ENCODE results near the gene HTRA3.

The HTRA3 gene

DNA sequence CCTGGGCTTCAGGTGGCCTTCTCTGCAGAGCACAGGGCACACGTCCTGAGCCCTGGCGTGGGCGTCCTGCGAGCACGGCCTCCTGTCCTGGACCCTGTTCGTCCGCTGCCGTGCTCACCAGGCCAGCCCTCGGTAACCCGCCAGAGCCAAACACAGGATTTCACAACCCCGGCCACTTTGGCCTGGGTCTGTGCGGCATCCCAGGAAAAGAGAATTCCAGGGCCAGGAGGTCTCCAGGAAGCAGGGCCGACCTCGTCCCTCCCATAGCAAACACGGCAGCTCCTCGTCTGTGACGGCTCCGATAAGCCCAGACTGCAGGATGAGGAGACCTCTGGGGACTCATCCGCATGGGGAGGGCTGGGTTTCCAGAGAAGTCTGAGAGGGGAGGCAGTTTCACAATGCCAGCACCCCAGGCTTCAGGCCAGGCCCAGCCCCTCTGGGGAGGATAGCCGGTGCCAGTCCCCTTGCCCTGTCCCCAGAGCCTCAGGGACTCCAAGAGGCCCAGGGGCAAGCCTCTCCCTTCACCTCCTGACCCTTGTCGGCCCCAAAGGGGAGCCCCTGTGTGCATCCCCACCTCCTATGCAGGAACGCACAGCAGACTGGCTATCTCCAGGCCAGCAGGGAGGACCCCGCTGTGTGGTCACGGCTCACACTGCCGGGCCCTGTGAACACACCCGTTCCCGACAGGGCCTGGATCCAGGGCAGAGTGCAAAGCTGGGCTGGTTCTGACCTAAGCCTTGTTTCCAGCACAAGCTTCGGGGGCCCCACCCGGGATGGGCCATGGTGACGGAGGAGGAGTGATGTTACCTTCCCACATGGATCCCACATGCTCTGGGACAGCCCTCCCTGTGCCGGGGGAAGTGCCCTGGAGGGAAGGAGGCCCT lies 22.3 kb upstream of the HTRA3 start:
- no peak for DNase-seq (ENCODE audit: low read depth)

DNA sequence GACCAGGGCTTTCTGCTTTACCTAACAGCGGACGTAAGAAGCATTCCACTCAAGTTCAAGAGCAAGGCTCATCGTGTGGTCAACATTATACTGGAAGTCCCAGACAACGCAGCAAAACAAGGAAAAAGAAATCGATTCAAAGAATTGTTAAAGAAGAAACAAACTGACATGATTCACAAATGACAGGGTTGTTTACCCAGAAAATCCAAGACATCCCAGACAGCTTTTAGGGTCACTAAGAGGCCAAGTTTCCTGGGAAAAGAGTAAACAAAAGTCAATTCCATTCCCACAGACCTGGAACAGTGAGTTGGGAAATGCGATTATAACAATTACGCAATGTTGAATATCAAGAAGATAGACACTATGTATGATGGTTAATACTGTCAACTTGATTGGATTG lies 21.5 kb upstream of the HTRA3 start:
- DNase-seq (ENCODE audit: low read depth), result no peak

DNA sequence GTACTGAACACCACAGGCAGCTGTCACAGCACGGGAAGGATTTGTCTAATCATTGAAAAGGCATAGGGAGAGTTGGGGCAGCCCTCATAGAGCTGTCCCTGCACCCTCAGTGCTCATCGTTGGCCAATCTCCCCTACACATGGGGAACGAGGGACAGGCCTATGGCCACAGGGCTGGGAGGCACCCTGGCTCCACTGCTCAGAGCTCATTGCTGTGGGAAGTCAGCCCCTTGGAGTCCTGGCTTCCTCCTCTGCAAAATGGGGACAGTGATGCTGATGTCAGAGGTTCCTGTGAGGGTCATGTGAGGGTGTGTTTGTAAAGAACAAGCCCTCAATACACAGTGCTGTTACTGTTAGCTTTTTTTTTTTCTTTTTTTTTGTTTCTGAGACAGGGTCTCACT lies 19.3 kb upstream of the HTRA3 start:
- no peak for DNase-seq (ENCODE audit: low read depth)

DNA sequence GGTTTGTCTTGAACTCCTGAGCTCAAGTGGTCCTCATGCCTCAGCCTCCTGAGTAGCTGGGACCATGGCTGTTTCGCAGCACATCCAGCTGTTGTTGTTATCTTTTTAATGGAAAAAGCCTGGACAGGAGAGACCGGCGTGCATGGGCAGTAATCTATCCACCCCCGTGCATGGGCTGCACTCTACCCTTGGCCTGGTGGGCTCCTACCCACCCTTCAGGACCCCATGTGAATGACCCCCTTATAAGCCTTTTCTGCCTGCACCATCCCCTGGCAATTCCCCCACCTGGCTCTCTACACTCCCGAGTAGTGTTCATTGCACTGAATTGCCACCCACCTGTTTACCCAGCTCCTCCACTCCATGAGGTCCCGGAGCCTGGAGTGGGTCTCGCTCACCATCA lies 18.9 kb upstream of the HTRA3 start:
- no peak for DNase-seq (ENCODE audit: low read depth)

- no peak for DNase-seq (ENCODE audit: low read depth)
Observed at GRCh38 chr4:8251110-8251883, 18.3 kb upstream of the HTRA3 start.

- DNase-seq (ENCODE audit: low read depth), result no peak
Observed at GRCh38 chr4:8252301-8253173, 17.0 kb upstream of the HTRA3 start.

DNA sequence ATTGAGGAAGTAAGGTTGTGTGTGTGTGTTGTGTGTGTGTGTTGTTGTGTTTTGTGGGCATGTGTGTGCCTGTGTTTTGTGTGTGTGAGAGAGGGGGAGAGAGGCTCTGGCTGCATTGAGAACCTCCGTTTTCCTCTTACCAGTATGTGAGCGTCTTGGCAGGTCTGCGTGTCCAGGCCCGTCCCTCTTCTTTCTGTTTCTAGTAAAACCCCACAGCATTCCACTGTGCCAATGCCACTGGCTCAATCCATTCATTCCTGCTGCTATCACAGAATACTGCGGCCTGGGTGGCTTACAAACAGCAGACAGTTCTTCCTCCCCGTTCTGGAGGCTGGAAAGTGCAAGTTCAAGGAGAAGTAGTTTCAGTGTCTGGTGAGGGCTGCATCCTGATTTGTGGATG lies 15.5 kb upstream of the HTRA3 start:
- no peak for DNase-seq (ENCODE audit: low read depth)

DNA sequence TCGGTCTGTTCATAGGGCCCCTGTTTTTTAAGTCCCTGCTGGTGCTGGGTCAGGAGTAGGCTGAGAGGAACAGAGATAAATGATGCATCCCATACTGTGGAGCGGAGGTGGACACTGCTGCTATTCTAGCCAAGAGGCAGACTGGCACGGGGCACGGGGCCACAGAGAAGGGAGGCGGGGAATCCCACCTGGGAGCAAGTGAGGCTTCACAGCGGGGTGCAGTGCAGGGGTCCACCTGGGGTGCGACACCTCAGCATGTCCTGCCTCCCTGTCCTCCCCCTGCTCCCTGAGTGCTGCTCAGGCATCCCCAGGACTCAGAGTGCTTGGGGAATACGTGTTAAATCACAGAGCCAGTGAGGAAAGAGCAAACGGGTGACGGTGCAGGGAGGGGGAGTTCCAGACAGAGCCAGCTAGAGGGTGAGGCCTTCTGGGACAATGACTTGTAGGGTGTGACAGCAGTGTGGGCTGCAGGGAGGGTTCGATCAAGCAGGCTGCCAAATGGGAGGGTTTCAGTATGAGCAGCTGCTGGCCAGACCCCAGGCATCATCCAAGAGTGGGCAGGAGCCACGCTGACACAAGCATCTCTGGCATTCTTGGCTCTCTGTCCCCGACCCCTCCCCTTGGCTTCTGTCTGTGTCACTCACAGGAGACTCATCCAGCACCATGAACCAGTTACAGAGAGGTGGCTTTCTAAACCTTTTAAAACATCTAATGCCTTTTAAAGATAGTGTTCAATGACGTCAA lies 13.7 kb upstream of the HTRA3 start:
- DNase-seq (ENCODE audit: low read depth), result no peak

- no peak for DNase-seq (ENCODE audit: low read depth)
Observed at GRCh38 chr4:8257854-8258253, 11.7 kb upstream of the HTRA3 start.

DNA sequence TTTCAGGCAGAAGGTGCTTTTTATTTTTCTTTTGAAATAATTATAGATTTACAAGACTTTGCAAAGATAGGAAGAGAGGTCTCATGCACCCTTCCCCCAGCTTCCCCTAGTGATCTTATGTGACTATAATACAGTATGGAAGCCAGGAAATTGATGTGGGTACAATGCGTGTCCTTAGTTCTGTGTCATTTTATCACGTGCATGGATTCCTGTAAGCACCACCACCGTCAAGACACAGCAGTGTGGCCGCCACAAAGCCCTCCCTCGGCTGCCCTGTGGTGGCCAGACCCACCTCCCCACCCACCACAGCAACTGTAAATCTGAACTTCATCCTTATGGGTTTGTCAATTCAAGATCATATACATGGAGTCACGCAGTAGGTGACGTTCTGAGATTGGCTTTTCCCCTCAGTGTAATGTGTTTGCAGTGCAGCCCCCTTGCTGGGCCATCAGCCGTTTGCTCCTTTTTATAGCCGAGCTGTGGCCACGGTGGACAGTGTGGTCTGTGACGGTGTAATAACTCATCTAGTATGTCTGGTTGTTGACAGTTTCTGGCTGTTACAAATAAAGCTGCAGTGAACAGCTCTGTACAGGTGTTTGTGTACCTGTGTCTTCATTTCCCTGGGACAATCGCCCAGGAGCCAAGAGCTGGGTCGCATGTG lies 10.9 kb upstream of the HTRA3 start:
- no peak for DNase-seq (ENCODE audit: low read depth)

DNA sequence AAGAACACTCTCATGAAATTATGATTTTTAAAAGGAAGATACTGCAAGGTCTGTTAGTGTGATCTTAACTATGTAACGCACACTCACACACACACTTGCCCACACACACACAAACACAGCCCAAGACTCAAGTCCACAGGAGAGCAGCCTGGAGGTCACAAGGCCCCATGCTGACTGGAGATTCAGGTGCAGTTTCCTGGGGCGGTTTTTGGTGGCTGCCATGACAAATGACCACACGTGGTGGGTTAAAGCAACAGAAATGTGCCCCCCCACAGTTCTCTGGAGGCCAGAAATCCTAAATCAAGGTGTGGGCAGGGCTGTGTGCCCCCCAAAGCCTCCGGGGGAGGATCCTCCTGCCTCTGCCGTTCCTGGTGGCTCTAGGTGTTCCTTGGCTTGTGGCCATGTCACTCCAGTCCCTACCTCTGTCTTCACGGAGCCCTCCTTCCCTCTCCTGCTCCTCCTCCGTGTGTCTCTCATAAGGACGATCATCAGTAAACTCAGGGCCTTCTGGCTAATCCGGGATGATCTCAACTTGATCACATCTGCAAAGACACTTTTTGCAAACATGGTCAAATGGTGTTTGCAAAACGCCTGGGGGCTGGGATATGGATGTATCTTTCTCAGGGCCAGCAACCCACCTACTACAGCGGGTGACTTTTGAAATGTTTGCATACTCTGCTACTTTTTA lies 9.7 kb upstream of the HTRA3 start:
- no peak for DNase-seq (ENCODE audit: low read depth)

DNA sequence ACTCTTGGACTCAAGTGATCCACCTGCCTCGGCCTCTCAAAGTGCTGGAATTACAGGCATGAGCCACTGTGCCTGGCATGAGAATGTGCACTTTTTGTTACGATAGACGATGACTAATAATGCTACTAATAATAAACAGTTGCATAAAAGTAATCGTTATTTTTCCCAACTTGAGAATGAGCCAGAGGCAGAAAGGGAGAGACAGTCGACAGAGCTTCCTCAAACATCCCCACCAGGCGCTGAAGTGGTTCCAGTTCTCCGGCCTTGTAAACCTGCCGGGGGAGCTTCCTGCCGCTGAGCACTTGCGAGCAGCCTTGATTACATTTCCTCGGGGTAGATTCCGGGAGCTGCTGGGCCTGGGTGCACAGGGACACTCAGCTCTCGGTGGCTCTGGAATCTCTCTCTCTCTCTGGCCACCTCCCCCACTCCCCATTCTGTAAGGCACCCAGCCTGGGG lies 8.9 kb upstream of the HTRA3 start:
- DNase-seq (ENCODE audit: low read depth), result no peak

- DNase-seq (ENCODE audit: low read depth), result no peak
Observed at GRCh38 chr4:8261851-8262535, 7.6 kb upstream of the HTRA3 start.

DNA sequence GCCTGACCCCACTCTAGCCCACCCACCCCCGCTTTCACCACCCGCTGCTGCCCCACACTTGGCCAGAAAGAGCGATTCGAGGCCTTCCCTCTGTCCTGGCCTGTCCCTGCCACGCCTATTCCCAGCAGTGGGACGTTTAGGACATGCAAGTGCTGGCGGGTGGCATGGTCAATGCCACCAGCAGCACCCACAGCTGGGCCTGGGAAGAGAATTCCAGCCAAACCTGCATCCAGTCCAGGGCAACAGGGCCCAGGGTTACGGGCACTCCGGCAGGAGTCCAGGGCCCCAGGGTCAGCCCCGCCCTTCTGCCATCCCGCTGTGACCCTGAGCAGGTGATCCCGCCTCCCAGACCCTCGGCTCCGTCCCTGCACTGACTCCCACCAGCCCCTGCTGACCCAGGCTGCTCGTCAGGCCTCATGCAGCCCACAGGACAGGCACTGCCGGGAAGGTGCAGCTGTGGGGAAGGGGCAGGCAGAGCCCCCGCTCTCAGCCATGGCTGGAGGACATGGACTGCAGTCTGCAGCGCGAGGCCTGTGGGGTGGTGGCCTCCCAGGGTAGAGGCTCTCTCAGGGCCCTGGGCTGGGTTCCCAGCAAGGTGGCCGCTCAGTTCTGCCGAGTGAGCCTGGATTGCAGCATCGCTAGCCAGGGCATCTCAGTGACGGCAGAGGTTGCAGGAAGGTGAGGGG lies 6.8 kb upstream of the HTRA3 start:
- DNase-seq (ENCODE audit: low read depth), result no peak

DNA sequence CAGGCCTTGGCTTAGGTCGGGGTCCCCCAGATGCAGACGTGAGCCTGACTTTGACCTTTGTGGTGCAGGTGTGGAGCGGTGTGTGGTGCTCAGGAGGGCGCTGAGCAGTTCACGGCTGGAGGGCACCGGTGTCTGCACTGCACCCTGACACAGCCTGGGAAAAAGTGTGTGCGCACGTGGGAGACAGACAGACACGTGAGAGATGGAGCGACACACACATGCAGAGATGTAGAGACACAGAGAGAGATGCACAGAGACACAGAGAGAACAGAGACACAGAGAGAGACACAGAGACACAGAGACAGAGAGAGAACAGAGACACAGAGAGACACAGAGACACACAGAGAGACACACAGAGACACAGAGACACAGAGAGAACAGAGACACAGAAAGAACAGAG lies 6.2 kb upstream of the HTRA3 start:
- no peak for DNase-seq (ENCODE audit: low read depth)

DNA sequence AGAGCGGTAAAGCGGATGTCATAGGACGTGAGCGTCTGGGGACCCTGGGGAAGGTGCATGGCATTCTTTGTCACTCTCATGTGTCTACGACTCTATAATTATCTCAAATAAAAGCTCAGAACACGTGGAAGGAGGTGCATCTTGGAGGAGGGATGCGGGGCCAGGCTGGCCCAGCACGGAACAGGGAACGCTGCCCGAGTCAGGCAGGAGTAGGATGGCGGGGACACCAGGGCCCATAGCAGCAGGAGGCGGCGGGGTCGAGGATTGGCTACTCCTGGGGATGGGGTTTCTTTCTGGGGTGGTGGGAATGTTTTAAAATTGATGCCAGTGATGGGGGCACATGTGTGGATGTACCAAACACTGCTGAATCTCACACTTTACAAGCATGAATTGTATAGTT lies 5.4 kb upstream of the HTRA3 start:
- DNase-seq (ENCODE audit: low read depth), result no peak

- DNase-seq (ENCODE audit: low read depth), result no peak
Observed at GRCh38 chr4:8265171-8265929, 4.2 kb upstream of the HTRA3 start.

DNA sequence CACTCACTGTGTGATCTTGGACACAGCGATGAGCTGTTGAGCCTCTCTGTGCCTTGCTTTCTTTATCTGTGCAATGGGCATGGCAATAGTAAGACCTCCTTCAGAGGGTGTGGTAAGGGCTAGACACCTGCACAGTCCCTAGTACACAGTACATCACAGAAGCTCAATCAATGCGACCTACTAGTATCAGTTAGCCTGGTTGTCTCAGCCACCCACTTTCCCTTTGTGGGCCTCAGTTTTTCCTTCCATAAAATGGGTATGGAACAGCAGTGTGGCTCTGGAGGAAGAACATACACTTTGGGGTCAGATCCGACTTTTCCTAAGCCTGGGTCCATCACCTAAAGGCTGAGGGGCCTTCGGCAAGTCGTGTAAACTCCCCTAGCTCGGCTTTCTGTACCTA lies 3.5 kb upstream of the HTRA3 start:
- no peak for DNase-seq (ENCODE audit: low read depth)

GRCh38 chr4:8266508-8266907 lies 3.0 kb upstream of the HTRA3 start:
- DNase-seq (ENCODE audit: low read depth), result no peak

All from HS-5 (cell line).